Astrocyte (in vitro differentiated cells and primary cell): ENCODE measurements around the gene MEGF11. TPM values are rescaled to one million over a fixed set of nuclear protein-coding genes. Genes with fewer than 3 reads are reported as not detected.

Experiments
- DNase-seq: peaks from one replicate; pipeline ENCODE4 v3.0.0-alpha.2; 2010; ENCODE audit warnings: low read depth
- FAIRE-seq: peaks from 2 replicates; lab custom pipeline; 2011; peaks lifted over from hg19 to GRCh38; lab: Jason Lieb, UNC
- H2AFZ ChIP-seq: 2 replicates; pipeline ENCODE4 v1.6.0; 2012; ENCODE audit warnings: low read depth, low read length, inconsistent platforms
- H3K27ac ChIP-seq: 2 replicates; pipeline ENCODE4 v1.5.1; 2011; ENCODE audit warnings: low read depth, low read length, inconsistent platforms
- H3K27me3 ChIP-seq: 2 replicates; pipeline ENCODE4 v1.6.0; 2011; ENCODE audit warnings: low read length, inconsistent platforms; ENCODE audit not compliant: insufficient read depth
- H3K36me3 ChIP-seq: 2 replicates; pipeline ENCODE4 v1.5.1; 2011; ENCODE audit warnings: low read length, inconsistent platforms; ENCODE audit not compliant: insufficient read depth
- H3K4me1 ChIP-seq: 2 replicates; pipeline ENCODE4 v1.5.1; 2011; ENCODE audit warnings: low read length, inconsistent platforms; ENCODE audit not compliant: insufficient read depth
- H3K4me2 ChIP-seq: 2 replicates; pipeline ENCODE4 v1.6.0; 2012; ENCODE audit warnings: low read length, inconsistent platforms
- H3K4me3 ChIP-seq: 2 replicates; pipeline ENCODE4 v1.5.1; 2011; ENCODE audit warnings: low read depth, mild to moderate bottlenecking, low read length, inconsistent platforms; ENCODE audit not compliant: insufficient read depth
- H3K79me2 ChIP-seq: 2 replicates; pipeline ENCODE4 v1.6.0; 2012; ENCODE audit warnings: mild to moderate bottlenecking, low read length, inconsistent platforms; ENCODE audit not compliant: insufficient read depth
- H3K9ac ChIP-seq: 2 replicates; pipeline ENCODE4 v1.6.0; 2012; ENCODE audit warnings: mild to moderate bottlenecking, low read length, inconsistent platforms
- H3K9me3 ChIP-seq: 2 replicates; pipeline ENCODE4 v1.5.1; 2012; ENCODE audit warnings: low read depth, mild to moderate bottlenecking, low read length, inconsistent platforms; ENCODE audit not compliant: insufficient read depth
- H4K20me1 ChIP-seq: 2 replicates; pipeline ENCODE4 v1.6.0; 2012; ENCODE audit warnings: low read length, inconsistent platforms; ENCODE audit not compliant: insufficient read depth
- H3K27ac Mint-ChIP-seq: one replicate; pipeline ENCODE4 v1.8.0; 2021; ENCODE audit warnings: mild to moderate bottlenecking, mixed read lengths; ENCODE audit not compliant: unreplicated experiment
- H3K27me3 Mint-ChIP-seq: one replicate; pipeline ENCODE4 v1.8.0; 2021; ENCODE audit warnings: low read depth, mixed read lengths; ENCODE audit not compliant: unreplicated experiment
- H3K36me3 Mint-ChIP-seq: one replicate; pipeline ENCODE4 v1.8.0; 2021; ENCODE audit warnings: low read depth, mixed read lengths; ENCODE audit not compliant: unreplicated experiment
- H3K4me1 Mint-ChIP-seq: one replicate; pipeline ENCODE4 v1.8.0; 2021; ENCODE audit warnings: low read depth, mixed read lengths; ENCODE audit not compliant: unreplicated experiment
- H3K4me3 Mint-ChIP-seq: one replicate; pipeline ENCODE4 v1.8.0; 2021; ENCODE audit warnings: mild to moderate bottlenecking, moderate library complexity, mixed read lengths; ENCODE audit not compliant: unreplicated experiment
- H3K9me3 Mint-ChIP-seq: one replicate; pipeline ENCODE4 v1.8.0; 2021; ENCODE audit warnings: mild to moderate bottlenecking, mixed read lengths; ENCODE audit not compliant: unreplicated experiment
- EZH2 ChIP-seq: IDR thresholded peaks from 2 replicates; pipeline ENCODE4 v1.6.1; 2012; ENCODE audit warnings: mild to moderate bottlenecking, low read length, inconsistent platforms; ENCODE audit not compliant: insufficient read depth
- total RNA-seq: library from RNA; stranded (reverse); gene quantifications from 2 replicates; pipeline ENCODE4 v1.2.1, GENCODE V29; 2021
- TF ChIP-seq, protein P1 (sequence below): IDR thresholded peaks from 2 replicates; pipeline ENCODE4 v1.5.1; 2011; ENCODE audit warnings: low read depth, mild to moderate bottlenecking, inconsistent platforms, low read length, moderate library complexity; ENCODE audit not compliant: insufficient read depth

MEGF11 gene
- total RNA-seq, 1 donor from 2014 or later: 0.16 TPM

- Histone ChIP-seq H3K4me2 (no peak overlapping the region), H3K79me2 (no peaks in the 10 kb centered on the region), H3K9ac (no peak overlapping the region), H3K27ac (no peak overlapping the region), H3K4me1 (peaks cover 16% of the 10 kb centered on the region), H3K36me3 (no peaks in the 10 kb centered on the region), H3K9me3 (no peaks in the 10 kb centered on the region), H4K20me1 (no peaks in the 10 kb centered on the region), H2AFZ (no peak overlapping the region), H3K4me3 (no peak overlapping the region), H3K27me3 (no peaks in the 10 kb centered on the region)
- Mint-ChIP-seq H3K36me3 (peaks cover 2% of the 10 kb centered on the region), H3K4me1 (peaks cover 18% of the 10 kb centered on the region), H3K27ac (no peak overlapping the region), H3K4me3 (no peak overlapping the region), H3K27me3 (no peaks in the 10 kb centered on the region), H3K9me3 (no peaks in the 10 kb centered on the region)
- FAIRE-seq: no peak
- TF ChIP-seq EZH2: no peak
- TF ChIP-seq, protein P1, sequence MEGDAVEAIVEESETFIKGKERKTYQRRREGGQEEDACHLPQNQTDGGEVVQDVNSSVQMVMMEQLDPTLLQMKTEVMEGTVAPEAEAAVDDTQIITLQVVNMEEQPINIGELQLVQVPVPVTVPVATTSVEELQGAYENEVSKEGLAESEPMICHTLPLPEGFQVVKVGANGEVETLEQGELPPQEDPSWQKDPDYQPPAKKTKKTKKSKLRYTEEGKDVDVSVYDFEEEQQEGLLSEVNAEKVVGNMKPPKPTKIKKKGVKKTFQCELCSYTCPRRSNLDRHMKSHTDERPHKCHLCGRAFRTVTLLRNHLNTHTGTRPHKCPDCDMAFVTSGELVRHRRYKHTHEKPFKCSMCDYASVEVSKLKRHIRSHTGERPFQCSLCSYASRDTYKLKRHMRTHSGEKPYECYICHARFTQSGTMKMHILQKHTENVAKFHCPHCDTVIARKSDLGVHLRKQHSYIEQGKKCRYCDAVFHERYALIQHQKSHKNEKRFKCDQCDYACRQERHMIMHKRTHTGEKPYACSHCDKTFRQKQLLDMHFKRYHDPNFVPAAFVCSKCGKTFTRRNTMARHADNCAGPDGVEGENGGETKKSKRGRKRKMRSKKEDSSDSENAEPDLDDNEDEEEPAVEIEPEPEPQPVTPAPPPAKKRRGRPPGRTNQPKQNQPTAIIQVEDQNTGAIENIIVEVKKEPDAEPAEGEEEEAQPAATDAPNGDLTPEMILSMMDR: no peak
- no peak for DNase-seq
Measured at GRCh38 chr15:66298803-66299251, 45.3 kb upstream of the MEGF11 start.

DNA sequence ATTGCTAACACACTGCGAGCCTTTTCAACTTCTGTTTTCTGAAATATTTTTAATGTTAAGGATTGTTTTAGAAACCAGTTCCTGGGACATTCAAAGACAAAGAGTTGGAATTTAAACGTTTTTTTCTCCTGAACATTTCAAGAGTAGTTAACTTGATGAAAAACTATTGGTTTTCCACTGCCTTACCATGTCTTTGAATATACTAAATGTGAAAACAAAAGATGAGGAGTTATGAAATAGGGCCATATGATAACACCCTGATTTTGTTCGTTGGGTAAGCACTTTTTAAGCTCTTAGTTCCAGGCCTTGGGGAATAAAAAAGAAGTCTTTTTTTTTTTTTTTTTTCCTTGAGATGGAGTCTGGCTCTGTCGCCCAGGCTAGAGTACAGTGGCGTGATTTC lies 42.6 kb upstream of the MEGF11 start:
- no peak overlapping the region for H2AFZ ChIP-seq
- H3K79me2 ChIP-seq: no peaks in the 10 kb centered on the region
- no peaks in the 10 kb centered on the region for H3K9me3 Mint-ChIP-seq
- no peak overlapping the region for H3K4me3 Mint-ChIP-seq
- H3K36me3 ChIP-seq: no peaks in the 10 kb centered on the region
- no peaks in the 10 kb centered on the region for H3K9me3 ChIP-seq
- DNase-seq (no peak), FAIRE-seq (no peak)
- H3K9ac ChIP-seq: no peak overlapping the region
- no peak overlapping the region for H3K4me2 ChIP-seq
- no peak overlapping the region for H3K27ac Mint-ChIP-seq
- peaks cover 21% of the 10 kb centered on the region for H3K4me1 ChIP-seq
- peaks cover 2% of the 10 kb centered on the region for H3K36me3 Mint-ChIP-seq
- TF ChIP-seq, protein P1: no peak
- no peak for TF ChIP-seq EZH2
- no peaks in the 10 kb centered on the region for H3K27me3 ChIP-seq
- no peak overlapping the region for H3K4me3 ChIP-seq
- H3K27ac ChIP-seq: no peak overlapping the region
- H3K4me1 Mint-ChIP-seq: peaks cover 18% of the 10 kb centered on the region
- no peaks in the 10 kb centered on the region for H3K27me3 Mint-ChIP-seq
- no peaks in the 10 kb centered on the region for H4K20me1 ChIP-seq

DNA sequence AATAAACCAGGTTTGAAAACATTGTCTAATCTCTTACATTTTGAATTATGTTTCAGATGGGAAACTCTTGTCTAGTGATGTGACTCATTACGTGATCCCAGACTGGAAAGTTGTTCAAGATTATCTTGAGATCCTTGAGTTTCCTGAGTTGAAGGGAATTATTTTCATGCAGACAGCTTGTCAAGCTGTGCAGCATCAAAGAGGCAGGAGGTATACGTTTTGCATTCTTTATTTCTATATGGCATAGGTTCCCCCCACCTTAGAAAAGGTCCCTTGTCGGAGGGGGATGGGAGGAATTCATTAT lies 41.3 kb upstream of the MEGF11 start:
- Mint-ChIP-seq H3K9me3 (no peaks in the 10 kb centered on the region), H3K4me3 (peak overlapping the region; percentile 87), H3K27ac (peak overlapping the region; percentile 88), H3K36me3 (no peaks in the 10 kb centered on the region), H3K4me1 (peaks cover 18% of the 10 kb centered on the region), H3K27me3 (no peaks in the 10 kb centered on the region)
- Histone ChIP-seq H3K27ac (peak overlapping the region; percentile 35), H3K4me2 (peak overlapping the region; percentile 83), H3K36me3 (no peaks in the 10 kb centered on the region), H3K4me1 (peaks cover 21% of the 10 kb centered on the region), H2AFZ (no peak overlapping the region), H3K9me3 (no peaks in the 10 kb centered on the region), H3K9ac (peak overlapping the region; percentile 77), H3K27me3 (no peaks in the 10 kb centered on the region), H3K79me2 (no peaks in the 10 kb centered on the region), H4K20me1 (no peaks in the 10 kb centered on the region), H3K4me3 (peak overlapping the region; percentile 65)
- FAIRE-seq (no peak), DNase-seq (peak; percentile 40)
- TF ChIP-seq, protein P1: no peak
- no peak for TF ChIP-seq EZH2
